AG04450 (cell line): ENCODE results near the gene MAGI3. TPM values are rescaled to one million over a fixed set of nuclear protein-coding genes. Genes with fewer than 3 reads are reported as not detected.

Source experiments
- CTCF ChIA-PET: fragments of 300-600, 350-600 bp; formaldehyde crosslinking; extraction: SDS; loops from one replicate; lab custom pipeline; 2022; ENCODE audit warnings: antibody characterized with exemption, inconsistent platforms; lab: Charles Lee
- POLR2A ChIA-PET: fragments of 350-600 bp; formaldehyde crosslinking; extraction: SDS; loops from one replicate; lab custom pipeline; 2021; ENCODE audit warnings: antibody characterized with exemption, inconsistent platforms; lab: Yijun Ruan, JAX
- DNase-seq: peaks from one replicate; pipeline ENCODE4 v3.0.0-alpha.2; 2011; ENCODE audit warnings: low read depth, low spot score
- H3K27ac ChIP-seq: one replicate; pipeline ENCODE4 v1.5.1; 2012; ENCODE audit warnings: low read depth, low read length, control low read depth
- H3K27me3 ChIP-seq: one replicate; pipeline ENCODE4 v1.6.0; 2012; ENCODE audit warnings: low read length; ENCODE audit not compliant: control insufficient read depth, insufficient read depth
- H3K4me3 ChIP-seq: 2 replicates; pipeline ENCODE4 v1.5.1; 2011; ENCODE audit warnings: mild to moderate bottlenecking, low read depth, low read length, control low read depth
- H3K9me3 ChIP-seq: 2 replicates; pipeline ENCODE4 v1.5.1; 2012; ENCODE audit warnings: low read length; ENCODE audit not compliant: control insufficient read depth, insufficient read depth
- polyA plus RNA-seq: library from polyadenylated mRNA; depleted of rRNA; stranded (reverse); fragments of >200 nt; gene quantifications from 2 replicates; pipeline ENCODE4 v1.2.3, GENCODE V29; 2011
- TF ChIP-seq, protein P1 (sequence below): IDR thresholded peaks from 2 replicates; pipeline ENCODE4 v1.5.1; 2011; ENCODE audit warnings: low read depth, low read length, control low read depth, inconsistent platforms

The MAGI3 gene
- polyA plus RNA-seq, 1 experiment = 5.8 TPM

DNA sequence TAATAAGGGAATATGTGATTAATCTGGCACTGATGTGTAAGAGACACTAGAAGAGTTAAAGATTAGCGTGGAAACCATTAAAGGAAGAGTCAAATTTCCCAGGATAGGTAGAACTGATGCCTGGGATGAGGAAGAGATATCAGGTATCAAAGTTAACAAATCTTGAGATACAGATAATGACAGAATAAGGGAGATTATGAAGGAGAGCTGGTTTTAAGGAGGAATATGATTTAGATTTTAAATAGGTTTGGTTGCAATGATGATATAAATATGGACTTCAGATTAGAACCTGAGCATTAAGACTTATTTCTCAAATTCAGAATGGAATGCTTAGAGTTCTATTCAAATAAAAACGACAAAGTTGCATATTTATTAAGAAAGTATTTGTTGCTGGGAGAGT, 26.2 kb downstream of the MAGI3 start:
- TF ChIP-seq, protein P1, sequence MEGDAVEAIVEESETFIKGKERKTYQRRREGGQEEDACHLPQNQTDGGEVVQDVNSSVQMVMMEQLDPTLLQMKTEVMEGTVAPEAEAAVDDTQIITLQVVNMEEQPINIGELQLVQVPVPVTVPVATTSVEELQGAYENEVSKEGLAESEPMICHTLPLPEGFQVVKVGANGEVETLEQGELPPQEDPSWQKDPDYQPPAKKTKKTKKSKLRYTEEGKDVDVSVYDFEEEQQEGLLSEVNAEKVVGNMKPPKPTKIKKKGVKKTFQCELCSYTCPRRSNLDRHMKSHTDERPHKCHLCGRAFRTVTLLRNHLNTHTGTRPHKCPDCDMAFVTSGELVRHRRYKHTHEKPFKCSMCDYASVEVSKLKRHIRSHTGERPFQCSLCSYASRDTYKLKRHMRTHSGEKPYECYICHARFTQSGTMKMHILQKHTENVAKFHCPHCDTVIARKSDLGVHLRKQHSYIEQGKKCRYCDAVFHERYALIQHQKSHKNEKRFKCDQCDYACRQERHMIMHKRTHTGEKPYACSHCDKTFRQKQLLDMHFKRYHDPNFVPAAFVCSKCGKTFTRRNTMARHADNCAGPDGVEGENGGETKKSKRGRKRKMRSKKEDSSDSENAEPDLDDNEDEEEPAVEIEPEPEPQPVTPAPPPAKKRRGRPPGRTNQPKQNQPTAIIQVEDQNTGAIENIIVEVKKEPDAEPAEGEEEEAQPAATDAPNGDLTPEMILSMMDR = no peak
- Histone ChIP-seq H3K4me3 (no peak overlapping the region), H3K27me3 (no peaks in the 10 kb centered on the region), H3K27ac (no peak overlapping the region), H3K9me3 (no peaks in the 10 kb centered on the region)
- DNase-seq = no peak
- ChIA-PET CTCF (interaction anchor here (0.6 kb wide), 1 partner anchor 299 kb away, joined by 7 read pairs; no protein-coding TSS in a partner anchor), POLR2A (no interaction called here)

DNA sequence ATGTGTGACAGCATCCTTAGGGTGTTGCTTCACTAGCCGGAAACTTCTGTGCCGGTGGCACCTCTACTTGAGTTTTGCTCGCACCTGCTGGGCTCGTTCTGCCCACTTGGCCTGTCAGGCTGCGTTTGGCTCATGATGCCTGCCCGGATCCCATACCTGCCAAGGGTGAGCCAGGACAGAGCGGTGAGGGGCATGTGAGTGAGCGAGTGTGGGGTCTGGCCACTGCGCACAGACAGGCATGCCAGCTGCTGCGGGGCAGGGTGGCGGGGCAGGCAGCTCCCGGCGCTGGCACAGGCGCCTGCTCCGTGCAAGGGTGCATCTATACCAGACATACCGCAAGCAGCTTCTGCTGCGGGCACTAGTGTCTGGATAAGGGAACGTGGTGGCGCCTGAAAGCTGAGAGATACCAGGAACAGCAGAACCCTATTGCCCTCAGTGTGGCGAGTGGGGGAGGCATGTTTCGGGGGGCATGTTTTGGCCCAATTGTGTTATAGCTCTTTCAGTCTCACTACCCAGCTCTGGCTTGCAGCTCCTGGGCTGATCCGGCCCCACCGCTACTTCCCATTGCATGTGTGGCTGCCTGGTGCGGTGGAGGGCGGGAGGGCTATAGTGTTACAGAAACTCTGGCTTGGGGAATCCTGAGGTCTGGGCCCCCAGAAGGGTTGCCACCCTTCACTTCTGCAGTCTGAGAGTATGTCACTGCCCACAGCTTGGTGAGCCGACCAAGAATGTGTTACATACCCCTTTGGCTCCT, 32.2 kb downstream of the MAGI3 start:
- Histone ChIP-seq H3K9me3 (peaks cover 14% of the 10 kb centered on the region), H3K4me3 (no peak overlapping the region), H3K27ac (no peak overlapping the region), H3K27me3 (no peaks in the 10 kb centered on the region)
- ChIA-PET CTCF (no interaction called here), POLR2A (no interaction called here)
- no peak for DNase-seq
- TF ChIP-seq, protein P1 = no peak

DNA sequence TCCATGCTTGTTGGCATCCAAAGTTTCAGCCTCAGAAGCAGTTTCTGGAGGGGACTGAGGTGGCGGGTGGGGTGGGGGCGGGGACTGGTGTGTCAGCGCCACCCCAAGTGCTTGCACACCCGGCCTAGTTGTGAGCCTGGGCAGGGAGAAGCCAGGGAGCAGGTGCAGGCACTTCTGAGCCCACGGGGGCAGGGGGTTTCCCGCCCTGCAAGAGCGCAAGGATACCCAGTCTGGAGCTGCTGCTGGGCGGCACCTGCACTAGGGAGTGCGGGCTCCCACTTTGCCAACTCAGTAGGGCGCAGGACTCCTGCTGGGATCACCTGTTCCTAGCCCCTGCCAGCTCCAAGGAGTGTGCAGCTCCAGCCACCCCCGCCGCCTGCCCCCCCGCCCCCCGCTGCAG, 33.5 kb downstream of the MAGI3 start:
- TF ChIP-seq, protein P1 = no peak
- CTCF ChIA-PET = no interaction called here
- POLR2A ChIA-PET = no interaction called here
- Histone ChIP-seq H3K9me3 (peaks cover 14% of the 10 kb centered on the region), H3K27ac (no peak overlapping the region), H3K27me3 (no peaks in the 10 kb centered on the region), H3K4me3 (no peak overlapping the region)
- no peak for DNase-seq

DNA sequence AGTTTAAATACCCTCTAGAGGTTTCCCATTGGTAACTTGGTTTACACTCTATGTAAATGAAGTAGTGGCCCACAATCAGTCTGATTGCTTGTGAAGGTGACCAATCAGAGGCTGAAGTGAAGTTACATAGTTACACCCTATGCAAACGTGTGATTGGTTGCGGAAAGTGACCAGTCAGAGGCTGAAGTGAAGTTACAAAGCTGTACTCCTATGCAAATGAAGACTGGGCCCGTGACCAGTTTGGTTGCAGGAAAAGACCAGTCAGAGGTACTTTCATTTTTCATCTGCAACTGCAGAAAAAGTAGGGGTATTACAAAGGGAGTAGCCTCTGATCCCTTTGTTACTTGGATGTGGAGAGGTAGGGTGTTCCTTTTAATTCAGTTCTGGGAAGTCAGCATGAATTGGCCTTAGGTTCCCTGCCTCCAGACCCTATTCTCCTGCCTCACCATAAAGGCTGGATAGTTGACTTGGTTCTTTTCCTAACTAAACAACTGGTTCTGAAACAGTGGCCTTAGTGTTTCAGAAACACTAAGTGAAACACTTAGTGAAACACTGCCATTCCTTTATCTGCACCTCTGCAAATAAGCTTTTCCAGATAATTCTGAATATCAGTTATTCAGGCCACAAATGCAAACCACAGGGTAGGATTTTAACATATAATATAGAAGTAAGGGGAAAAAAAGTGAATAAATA, 39.3 kb downstream of the MAGI3 start:
- ChIA-PET CTCF (no interaction called here), POLR2A (interaction anchor here (0.7 kb wide), 1 partner anchor 158 kb away, joined by 3 read pairs; no protein-coding TSS in a partner anchor)
- H3K9me3 ChIP-seq = no peaks in the 10 kb centered on the region
- DNase-seq = no peak
- TF ChIP-seq, protein P1 = no peak
- no peaks in the 10 kb centered on the region for H3K27me3 ChIP-seq
- no peak overlapping the region for H3K4me3 ChIP-seq
- H3K27ac ChIP-seq = no peak overlapping the region

DNA sequence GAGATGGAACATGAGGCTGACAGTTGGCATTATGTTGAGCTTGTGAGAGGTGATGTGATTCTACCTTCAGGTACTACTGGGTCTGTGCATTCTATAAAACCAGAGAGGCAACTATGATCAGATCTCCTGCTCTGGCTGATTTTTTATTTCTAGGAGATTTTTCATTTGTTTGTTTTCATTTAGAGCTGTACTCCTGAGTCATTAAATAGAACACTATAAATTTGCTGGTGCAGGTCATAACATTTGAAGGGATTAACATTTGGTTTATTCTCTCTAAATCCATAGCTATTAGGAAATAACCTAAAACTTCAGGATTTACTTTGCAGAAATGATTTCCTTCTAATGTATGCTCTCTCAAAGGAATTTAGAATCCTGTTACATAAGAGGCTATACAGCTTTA, 42.9 kb downstream of the MAGI3 start:
- ChIA-PET POLR2A (no interaction called here), CTCF (interaction anchor here (1.2 to 1.9 kb wide), 2 partner anchors 20 to 361 kb away, joined by 3 to 9 read pairs; no protein-coding TSS in a partner anchor)
- Histone ChIP-seq H3K27me3 (no peaks in the 10 kb centered on the region), H3K27ac (no peak overlapping the region), H3K9me3 (no peaks in the 10 kb centered on the region), H3K4me3 (no peak overlapping the region)
- TF ChIP-seq, protein P1 = no peak
- DNase-seq = no peak
